Right lobe of liver (tissue), 4 donors: ENCODE measurements around the gene CA14.

Experiments used
- CTCF ChIP-seq, 4 donors: fragments of 200-600 bp in 3 of 4; fragments of 450-650 bp in 1 of 4; IDR thresholded peaks; one replicate each; pipeline versions ENCODE4 v1.5.1 to v1.8.0; 2016 to 2022; ENCODE audit warnings: antibody characterized with exemption in 4 of 4, mild to moderate bottlenecking in 2 of 4
- POLR2A ChIP-seq: fragments of 450-650 bp; IDR thresholded peaks from one replicate; pipeline ENCODE4 v1.6.1; 2017; ENCODE audit warnings: antibody characterized with exemption, mild to moderate bottlenecking
- donor health status: DM: no; HTN: no; CAD: no.
- donor health status: DM: no; HTN: no; CAD: no.
- donor health status: DM: no; HTN: yes; CAD: no.

- TF ChIP-seq CTCF (IDR thresholded peaks at IDR 0.05) = no peak
- TF ChIP-seq POLR2A = peak; percentile 5
Observed at GRCh38 chr1:150259758-150260669, 2.4 kb downstream of the CA14 start.
